SK-N-MC (cell line): ENCODE data around the gene KIF24.
"Not testable (repeated sequence)": the region's sequence is repeated elsewhere in the genome, so short reads cannot be mapped to it uniquely, and the experiment has no call there.

Experiments used
- DNase-seq: peaks from one replicate; pipeline ENCODE4 v3.0.0-alpha.2; 2011; ENCODE audit warnings: low read depth, low spot score
- H3K27ac ChIP-seq: fragments of 200-600 bp; sonication (generic); 2 replicates; pipeline ENCODE4 v1.5.1; 2016; ENCODE audit warnings: mixed run types
- H3K36me3 ChIP-seq: fragments of 200-600 bp; sonication (generic); 2 replicates; pipeline ENCODE4 v1.6.1; 2017; ENCODE audit warnings: antibody characterized with exemption, low read length, mixed read lengths; ENCODE audit not compliant: insufficient read depth
- H3K4me3 ChIP-seq: fragments of 200-600 bp; sonication (generic); 2 replicates; pipeline ENCODE4 v1.5.1; 2016
- H3K9ac ChIP-seq: fragments of 200-600 bp; sonication (generic); 2 replicates; pipeline ENCODE4 v1.8.0; 2017; ENCODE audit warnings: mixed run types, mixed read lengths; ENCODE audit not compliant: insufficient read length
- H3K9me3 ChIP-seq: fragments of 200-600 bp; sonication (generic); 2 replicates; pipeline ENCODE4 v1.6.1; 2017; ENCODE audit warnings: low read depth, mild to moderate bottlenecking, antibody characterized with exemption, low read length, moderate library complexity, mixed read lengths
- EZH2 ChIP-seq: fragments of 200-600 bp; sonication (generic); IDR thresholded peaks from one replicate; pipeline ENCODE4 v1.6.1; 2017; ENCODE audit warnings: antibody characterized with exemption
- FOXP2 ChIP-seq: optimal IDR thresholded peaks from 2 replicates; pipeline ENCODE3; 2011; ENCODE audit warnings: mild to moderate bottlenecking, moderate library complexity; ENCODE audit not compliant: insufficient read depth; ENCODE audit errors: extremely low read length, control extremely low read depth
- POLR2AphosphoS5 ChIP-seq: IDR thresholded peaks from 2 replicates; pipeline ENCODE4 v1.6.1; 2012; ENCODE audit warnings: mild to moderate bottlenecking, low read depth, low read length, borderline replicate concordance

The KIF24 gene

DNA sequence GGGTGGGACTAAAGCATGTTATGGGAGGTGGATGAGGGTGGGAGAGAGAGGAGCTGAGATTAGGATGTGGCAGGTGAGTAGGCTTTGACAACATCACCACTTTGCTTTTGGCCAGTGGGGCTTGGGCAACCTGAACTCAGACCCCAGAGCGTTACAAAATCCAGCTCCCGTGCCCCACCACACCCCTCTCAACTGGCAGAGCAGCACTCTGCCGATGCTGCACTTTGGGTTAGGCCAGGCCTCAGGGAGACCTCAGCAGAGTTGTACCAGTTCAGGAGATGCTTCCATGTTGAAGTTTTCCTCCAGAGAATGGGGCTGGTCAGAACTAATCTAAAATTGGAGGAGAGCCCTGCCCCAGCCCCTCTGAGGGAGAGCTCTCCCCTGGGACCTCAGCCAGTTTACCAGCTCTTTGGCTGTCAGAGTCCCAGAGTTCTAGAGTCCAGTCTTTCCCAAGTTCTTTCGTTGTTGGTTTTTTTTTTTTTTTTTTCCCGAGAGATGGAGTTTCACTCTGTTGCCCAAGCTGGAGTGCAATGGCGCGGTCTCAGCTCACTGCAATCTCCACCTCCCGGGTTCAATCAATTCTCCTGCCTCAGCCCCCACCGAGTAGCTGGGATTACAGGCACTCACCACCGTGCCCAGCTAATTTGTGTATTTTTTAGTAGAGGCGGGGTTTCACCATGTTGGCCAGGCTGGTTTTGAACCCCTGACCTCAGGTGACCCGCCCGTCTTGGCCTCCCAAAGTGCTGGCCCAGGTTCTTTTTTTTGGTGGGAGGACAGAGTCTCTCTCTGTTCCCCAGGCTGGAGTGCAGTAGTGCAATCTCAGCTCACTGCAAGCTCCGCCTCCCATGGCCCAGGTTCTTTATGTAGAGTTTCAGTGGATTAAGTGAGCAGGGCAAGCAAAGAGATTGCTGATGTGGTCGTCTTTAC lies 18.1 kb upstream of the KIF24 start:
- TF ChIP-seq FOXP2 = no peak
- TF ChIP-seq POLR2AphosphoS5 = no peak
- no peak for TF ChIP-seq EZH2

DNA sequence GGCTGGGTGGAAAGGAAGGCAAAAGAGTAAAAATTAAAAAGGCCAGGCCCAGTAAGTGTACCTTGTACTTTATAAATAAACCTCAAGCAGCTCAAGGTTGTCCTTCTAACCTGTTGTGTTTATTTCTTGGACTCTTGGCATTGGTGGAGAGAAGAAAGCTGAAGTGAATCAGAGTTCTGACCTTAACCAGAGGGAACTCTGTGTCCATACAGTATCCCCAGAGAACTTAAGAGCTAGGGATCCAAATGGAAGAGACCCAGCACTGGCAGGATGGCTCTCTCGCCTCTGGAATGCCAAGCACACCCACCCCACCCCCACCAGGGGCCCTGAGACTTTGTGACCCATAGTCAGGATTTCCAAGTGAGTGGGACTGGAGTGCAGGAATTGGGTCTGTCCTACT lies 14.5 kb upstream of the KIF24 start:
- no peak overlapping the region for H3K4me3 ChIP-seq
- TF ChIP-seq POLR2AphosphoS5 (no peak), FOXP2 (no peak), EZH2 (no peak)

More for the DNA sequence above, 18.1 kb upstream of the KIF24 start:
- H3K4me3 ChIP-seq = no peak overlapping the region
- peaks cover 3% of the 10 kb centered on the region; the same call in 1 of the 2 replicates for H3K36me3 ChIP-seq
- no peaks in the 10 kb centered on the region for H3K9me3 ChIP-seq
- DNase-seq = no peak
- no peak overlapping the region for H3K9ac ChIP-seq
- no peak overlapping the region for H3K27ac ChIP-seq

DNA sequence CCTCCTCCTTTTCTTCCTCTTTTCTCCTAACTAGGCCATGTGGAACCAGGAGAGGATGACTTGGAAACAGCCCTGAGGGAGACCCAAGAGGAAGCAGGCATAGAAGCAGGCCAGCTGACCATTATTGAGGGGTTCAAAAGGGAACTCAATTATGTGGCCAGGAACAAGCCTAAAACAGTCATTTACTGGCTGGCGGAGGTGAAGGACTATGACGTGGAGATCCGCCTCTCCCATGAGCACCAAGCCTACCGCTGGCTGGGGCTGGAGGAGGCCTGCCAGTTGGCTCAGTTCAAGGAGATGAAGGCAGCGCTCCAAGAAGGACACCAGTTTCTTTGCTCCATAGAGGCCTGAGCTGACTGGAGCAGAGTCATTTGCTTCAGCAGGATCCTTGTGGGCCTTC lies 14.0 kb upstream of the KIF24 start:
- H3K9ac ChIP-seq = no peak overlapping the region
- no peak overlapping the region for H3K27ac ChIP-seq
- TF ChIP-seq POLR2AphosphoS5 (no peak), FOXP2 (no peak), EZH2 (no peak)
- no peak overlapping the region for H3K4me3 ChIP-seq
- no peak for DNase-seq
- no peaks in the 10 kb centered on the region for H3K9me3 ChIP-seq
- H3K36me3 ChIP-seq = peaks cover 9% of the 10 kb centered on the region; the same call in 1 of the 2 replicates

More for the DNA sequence above, 14.5 kb upstream of the KIF24 start:
- peaks cover 8% of the 10 kb centered on the region; the same call in 1 of the 2 replicates for H3K36me3 ChIP-seq
- H3K9me3 ChIP-seq = no peaks in the 10 kb centered on the region
- no peak for DNase-seq
- no peak overlapping the region for H3K27ac ChIP-seq
- H3K9ac ChIP-seq = no peak overlapping the region

DNA sequence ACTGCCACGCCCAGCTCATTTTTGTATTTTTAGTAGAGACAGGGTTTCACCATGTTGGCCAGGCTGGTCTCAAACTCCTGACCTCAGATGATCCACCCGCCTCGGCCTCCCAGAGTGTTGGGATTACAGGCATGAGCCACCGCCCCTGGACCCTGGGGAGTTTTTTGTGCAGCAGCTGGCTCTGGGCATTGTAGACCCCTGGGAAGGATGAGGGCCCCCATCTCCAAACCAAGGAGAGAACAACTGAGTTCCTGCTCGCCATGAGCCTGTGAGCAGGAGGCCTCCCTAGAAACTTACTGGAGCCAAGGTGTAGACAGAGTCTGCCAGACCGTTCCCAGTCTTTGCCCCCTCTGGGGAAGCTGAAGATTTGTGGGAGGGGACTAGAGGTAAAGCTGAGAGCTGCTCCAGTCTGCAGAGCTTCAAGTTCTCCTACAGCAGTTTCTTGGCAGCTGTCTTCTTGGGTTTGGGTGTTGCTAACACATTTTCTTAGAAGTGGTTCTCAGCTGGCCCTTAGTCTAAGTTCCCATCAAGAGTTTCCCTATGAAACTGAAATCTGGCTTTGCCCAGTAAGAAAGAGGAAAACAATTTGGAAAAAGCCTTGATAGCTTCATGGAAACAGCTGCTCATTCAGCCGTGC lies 12.7 kb upstream of the KIF24 start:
- Histone ChIP-seq H3K27ac (no peak overlapping the region), H3K4me3 (no peak overlapping the region), H3K9ac (no peak overlapping the region), H3K36me3 (peaks cover 9% of the 10 kb centered on the region; the same call in 1 of the 2 replicates), H3K9me3 (no peaks in the 10 kb centered on the region)
- TF ChIP-seq FOXP2 (no peak), EZH2 (no peak), POLR2AphosphoS5 (no peak)
- no peak for DNase-seq

DNA sequence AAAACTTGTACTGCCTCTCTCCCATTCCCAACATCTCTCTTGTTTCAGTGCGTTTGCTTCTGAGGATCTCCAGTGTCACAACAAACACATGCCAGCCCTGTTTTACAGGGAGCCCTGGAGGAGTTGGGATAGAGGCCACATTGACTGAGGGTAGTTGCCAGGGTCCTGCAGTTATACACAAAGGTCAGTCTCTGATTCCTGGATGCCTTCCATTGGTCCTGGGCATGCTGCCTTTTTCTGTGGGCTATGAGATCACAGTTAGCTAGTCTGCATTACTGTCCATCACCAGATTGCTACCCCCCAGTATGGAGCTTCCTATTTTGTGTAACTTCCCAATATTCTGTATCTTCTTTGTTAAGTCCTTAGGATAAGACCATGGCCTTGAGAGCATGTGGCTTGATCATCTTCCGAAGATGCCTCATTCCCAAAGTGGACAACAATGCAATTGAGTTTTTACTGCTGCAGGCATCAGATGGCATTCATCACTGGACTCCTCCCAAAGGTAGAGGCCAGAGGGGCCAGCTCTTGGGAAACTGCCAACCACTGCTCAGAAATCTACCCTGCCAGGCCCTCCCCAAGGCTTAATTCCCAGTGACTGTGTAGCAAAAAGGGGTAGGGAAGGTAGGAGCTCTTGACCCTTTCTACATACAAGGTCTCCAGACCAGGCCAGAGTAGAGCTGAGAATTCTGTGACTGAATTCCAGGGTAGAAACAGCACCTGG lies 9.8 kb upstream of the KIF24 start:
- Histone ChIP-seq H3K9me3 (no peaks in the 10 kb centered on the region), H3K9ac (no peak overlapping the region), H3K36me3 (peaks cover 9% of the 10 kb centered on the region; the same call in 1 of the 2 replicates), H3K27ac (no peak overlapping the region), H3K4me3 (no peak overlapping the region)
- TF ChIP-seq FOXP2 = no peak
- TF ChIP-seq POLR2AphosphoS5 = no peak
- no peak for DNase-seq

DNA sequence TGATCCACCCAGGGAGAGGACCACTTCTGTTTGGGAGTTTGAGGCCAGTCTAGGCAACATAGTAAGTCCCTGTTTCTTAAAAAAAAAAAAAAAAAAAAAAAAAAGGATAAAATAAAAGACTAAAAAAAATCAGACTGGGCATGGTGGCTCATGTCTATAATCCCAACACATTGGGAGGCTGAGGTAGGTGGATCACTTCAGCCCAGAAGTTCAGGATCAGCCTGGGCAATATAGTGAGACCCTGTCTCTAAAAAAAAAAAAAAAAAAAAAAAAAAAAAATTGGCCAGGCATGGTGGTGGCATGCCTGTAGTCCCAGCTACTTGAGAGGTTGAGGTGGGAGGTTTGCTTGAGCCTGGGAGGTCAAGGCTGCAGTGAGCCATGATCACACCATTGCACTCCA lies 9.0 kb upstream of the KIF24 start:
- H3K36me3 ChIP-seq, DNase-seq, H3K4me3 ChIP-seq, H3K9me3 ChIP-seq, H3K27ac ChIP-seq, H3K9ac ChIP-seq: not testable (repeated sequence)

DNA sequence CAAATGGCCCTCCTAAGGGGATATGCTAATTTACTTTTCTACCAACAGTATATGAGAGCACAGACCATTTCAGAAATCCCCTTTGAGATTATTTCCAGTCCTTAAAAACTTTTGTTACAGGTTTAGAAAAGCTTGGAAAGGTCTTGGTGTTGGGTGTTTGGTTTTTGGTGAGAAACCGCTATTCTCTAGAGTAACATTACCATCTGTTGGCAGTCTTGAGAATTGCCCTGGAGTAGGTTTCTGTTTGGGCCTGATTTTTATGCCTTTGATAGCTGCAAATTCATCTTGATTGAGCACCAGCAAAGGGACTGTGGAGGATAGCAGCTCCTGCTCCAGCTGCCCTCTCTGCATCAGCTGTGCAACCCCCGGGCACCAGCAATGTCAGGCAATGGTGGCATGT lies 8.3 kb upstream of the KIF24 start:
- Histone ChIP-seq H3K9ac (no peak overlapping the region), H3K9me3 (no peaks in the 10 kb centered on the region), H3K4me3 (no peak overlapping the region), H3K27ac (no peak overlapping the region), H3K36me3 (peaks cover 6% of the 10 kb centered on the region; the same call in 1 of the 2 replicates)
- TF ChIP-seq POLR2AphosphoS5 = no peak
- TF ChIP-seq FOXP2 = no peak
- no peak for TF ChIP-seq EZH2
- DNase-seq = no peak

DNA sequence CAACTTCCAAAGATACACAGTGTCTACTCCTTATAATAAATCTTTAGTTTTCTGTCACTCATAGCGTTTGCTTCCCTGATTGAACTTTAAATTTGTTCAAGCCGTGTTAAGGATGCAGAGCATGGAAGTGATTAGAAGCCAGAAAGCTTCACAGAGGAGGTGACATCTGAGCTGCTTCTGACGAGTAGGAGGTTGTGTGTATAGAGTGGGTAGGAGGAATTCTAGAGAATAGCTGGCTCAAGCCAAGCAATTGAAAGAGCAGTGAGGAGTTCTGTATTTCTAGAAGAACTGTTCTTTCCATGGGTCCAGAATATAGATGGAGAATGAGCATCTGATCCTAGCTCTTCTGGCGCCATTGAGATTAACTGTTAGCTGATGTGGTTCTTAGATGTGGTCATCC lies 6.3 kb upstream of the KIF24 start:
- Histone ChIP-seq H3K27ac (no peak overlapping the region), H3K9me3 (no peaks in the 10 kb centered on the region), H3K36me3 (peaks cover 6% of the 10 kb centered on the region; the same call in 1 of the 2 replicates), H3K9ac (no peak overlapping the region), H3K4me3 (no peak overlapping the region)
- TF ChIP-seq POLR2AphosphoS5 (no peak), EZH2 (no peak), FOXP2 (no peak)
- DNase-seq = no peak
